Measurements from ENCODE around the gene FAM3B. TPM values are rescaled to one million over a fixed set of nuclear protein-coding genes. Genes with fewer than 3 reads are reported as not detected.

The FAM3B gene
- polyA plus RNA-seq, 10 donors: 0.24 to 0.58 (median 0.36) TPM

DNA sequence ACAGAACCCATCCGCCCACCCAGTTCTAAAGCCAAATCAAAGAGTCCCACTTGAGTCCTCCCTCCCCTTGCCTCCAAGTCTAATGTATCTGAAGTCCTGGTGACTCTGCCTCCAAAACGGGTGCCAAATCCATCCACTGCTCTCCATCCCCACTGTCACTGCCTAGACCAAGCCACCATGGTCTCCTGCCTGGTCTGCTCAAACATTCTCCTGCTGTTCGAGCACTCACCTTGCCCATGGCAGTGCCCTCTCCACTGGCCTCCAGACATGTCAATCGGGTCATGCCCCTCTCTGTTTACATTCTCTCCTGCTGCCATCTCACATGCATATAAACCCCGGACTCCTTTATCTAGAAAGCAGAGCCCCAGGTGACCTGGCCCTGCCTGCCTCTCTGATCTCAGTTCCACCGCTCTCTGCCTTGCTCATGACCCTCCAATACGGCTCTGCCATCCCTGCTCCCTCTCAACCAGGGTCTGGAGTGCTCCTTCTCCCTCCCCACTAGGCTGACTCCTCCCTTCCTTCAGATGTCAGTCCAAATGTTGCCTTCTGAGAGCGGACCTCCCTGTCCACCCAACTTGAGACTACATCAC lies 77.4 kb downstream of the FAM3B start:
- no peak for DNase-seq

DNA sequence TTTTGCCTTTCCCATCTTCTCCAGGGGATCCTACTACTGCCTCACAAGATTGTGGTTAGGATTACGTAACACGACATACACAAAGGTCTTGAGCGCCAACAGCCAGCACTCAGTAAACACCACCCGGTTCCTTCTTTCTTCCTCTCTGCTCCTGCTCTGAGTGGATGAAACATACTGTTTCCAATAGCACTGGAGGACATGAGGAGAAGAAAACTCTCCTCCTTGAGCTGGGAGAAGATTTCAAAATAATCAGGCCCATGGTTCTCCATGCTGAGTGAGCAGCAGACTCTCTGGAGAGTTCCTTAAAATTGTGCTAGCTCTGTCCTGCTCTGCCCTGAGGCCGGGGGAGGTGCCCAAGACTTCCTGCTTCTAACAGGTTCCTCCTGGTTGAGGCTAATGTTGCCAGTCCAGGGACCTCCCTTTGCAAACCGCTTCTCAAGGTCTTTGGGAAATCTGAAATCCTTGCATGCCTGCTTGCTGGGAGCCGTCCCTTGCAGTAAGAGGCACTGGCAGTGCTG lies 80.0 kb downstream of the FAM3B start:
- DNase-seq: peak in 2 of 3 donors; percentile 7 to 16

DNA sequence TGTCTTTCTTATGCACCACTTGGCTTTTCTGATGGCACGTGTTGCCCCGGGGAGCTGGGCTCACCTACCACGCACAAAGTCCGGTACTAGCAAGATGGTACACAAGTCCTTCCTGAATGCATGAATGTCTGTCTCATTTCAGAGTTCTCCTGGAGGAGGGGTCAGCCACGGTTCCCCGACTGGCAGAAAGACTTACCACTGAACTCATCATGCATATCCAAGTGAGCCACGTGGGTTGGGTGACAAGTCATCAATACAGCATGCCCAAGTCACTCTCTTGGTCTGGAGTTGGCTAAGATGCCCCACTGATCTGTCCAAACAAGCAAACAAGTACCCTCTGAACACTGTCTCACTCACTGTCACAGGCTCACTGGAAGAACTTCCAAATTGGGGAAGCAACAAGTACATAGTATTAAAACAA lies 80.9 kb downstream of the FAM3B start:
- DNase-seq: no peak

DNA sequence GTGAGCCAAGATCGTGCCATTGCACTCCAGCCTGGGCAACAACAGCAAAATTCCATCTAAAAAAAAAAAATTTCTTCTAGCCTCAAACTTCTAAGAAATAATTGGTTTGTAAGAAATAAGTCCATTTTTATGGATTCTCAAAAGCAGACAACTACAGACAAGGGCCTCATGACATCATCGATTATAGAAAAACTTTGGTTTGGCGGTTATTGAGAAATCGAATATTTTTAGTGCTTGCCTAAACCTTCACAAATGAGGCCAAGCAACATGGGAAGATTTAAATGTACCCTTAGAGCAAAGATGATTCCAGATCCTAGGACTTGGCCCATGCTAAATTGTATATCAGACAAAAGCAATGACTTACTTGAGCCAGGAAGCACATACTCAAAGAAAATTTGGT lies 81.7 kb downstream of the FAM3B start:
- DNase-seq: no peak

DNA sequence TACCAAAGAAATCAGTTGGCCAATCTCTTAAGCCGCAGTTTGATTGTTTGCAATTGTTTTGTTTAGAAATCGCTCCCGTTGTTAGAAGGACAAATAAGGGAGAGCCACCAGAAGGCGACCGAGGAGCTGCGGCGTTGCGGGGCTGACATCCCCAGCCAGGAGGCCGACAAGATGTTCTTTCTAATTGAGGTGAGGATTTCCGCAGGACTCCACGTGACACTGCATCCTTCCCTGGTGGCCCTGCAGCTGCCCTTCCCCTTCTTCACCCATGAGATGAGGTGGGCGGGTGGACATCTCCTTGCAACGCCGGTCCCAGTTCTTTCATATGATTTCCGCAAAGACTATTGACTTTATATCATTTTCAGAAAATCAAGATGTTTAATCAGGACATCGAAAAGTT lies 82.2 kb downstream of the FAM3B start:
- DNase-seq: no peak

DNA sequence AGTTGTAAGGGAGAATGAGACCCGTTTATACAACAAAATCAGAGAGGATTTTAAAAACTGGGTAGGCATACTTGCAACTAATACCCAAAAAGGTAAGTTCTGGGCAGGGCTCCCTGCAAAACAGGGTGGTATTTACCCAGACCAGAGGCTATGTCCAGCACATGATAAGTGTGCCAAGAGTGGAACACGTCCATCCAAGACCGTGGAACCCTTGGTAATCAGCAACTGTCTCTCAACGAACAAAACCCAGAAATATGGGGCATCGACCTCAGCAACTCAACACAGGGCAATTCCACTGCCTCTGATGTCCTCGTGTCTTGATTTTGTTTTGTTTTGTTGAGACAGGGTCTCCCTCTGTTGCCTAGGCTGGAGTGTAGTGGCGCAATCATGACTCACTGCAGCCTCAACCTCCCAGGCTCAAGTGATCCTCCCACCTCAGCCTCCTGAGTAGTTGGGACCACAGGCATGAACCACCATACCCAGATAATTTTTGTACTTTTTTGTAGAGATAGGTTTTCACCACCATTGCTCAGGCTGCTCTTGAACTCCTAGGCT lies 82.7 kb downstream of the FAM3B start:
- no peak for DNase-seq

DNA sequence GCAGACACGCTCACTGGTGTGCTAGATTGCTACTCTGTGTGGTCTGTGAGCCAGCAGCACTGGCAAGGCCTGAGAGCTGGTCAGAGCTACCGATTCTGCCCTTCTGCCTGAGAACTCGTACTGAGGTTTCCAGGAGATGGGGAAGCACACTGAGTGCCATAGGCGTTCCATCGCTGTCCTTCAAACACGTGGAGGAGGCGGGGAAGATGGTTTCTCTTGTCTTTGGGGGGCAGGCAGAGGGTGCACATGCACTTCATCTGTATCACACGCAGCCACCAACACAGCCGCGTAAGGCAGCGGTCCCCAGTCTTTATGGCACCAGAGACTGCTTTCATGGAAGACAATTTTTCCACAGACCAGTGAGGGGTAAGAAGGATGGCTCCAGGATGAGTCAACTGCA lies 85.6 kb downstream of the FAM3B start:
- DNase-seq: no peak

DNA sequence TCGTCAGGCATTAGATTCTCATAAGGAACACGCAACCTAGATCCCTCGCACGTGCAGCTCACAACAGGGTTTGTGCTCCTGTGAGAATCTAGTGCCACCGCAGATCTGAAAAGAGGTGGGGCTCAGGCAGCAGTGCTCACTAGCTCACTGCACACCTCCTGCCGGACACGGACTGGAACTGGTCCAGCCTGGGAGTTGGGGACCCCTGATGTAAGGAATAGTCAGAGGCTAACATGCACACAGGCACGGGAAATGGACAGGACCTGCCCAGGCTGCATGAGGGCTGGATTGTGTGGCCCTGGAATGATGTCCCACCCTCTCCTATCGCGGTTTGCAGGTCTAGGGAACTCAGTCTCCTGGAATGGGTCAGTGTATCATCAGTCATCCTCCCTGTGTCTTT lies 86.2 kb downstream of the FAM3B start:
- DNase-seq: no peak

DNA sequence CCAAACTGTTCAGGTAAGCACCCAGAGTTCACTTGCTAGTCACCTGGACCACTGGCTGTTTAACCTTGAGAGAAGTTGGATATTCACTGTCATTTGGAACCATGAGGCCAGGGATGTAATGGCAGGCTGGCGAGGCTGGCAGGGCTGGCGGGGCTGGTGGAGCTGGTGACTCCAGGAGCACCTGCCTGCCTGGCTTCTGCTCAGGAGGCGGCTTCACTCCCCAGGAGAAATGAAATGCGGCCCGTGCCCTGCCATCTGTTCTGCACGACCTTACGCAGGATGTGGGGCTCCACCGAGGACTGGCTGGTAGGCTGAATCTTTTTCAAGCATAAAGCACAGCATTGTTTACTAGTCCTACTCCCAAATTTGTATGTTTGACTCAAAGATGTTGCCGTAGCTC lies 86.7 kb downstream of the FAM3B start:
- DNase-seq: no peak

DNA sequence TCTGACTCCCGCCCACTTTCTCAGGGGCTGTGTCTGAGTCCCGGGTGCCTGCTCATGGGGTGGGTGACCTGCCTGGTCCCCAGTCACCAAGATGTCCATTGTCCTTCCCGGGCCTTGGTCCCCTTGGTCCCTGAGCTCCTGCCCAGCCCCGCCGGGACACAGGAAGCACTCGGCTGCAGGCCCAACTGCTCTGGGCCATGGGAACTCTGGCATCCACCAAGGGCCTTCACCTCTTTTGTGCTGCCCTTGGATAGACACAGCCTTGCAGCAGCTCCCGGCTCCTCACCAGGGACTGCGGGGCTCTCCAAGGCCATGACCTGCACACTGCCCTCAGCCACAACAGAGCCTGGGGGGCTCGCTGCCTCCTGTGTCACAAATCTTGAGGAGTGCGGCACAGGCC lies 87.4 kb downstream of the FAM3B start:
- DNase-seq: no peak

DNA sequence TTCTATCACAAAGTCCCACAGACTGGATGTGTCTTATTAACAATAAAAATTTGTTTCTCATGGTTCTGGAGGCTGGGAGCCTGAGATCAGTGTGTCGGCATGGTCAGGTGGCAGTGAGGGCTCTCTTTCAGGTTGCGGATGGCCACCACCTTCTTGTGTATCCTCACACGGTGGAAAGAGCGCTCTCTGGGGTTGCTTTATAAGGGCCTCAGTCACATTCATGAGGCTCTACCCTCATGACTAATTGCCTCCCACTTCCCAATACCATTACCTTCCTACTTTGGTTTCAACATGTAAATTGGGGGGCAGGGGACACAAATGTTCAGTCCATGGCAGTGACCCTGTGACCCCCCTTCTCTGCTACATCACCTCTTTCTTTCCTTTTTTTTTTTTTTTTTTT lies 88.7 kb downstream of the FAM3B start:
- DNase-seq: no peak

DNA sequence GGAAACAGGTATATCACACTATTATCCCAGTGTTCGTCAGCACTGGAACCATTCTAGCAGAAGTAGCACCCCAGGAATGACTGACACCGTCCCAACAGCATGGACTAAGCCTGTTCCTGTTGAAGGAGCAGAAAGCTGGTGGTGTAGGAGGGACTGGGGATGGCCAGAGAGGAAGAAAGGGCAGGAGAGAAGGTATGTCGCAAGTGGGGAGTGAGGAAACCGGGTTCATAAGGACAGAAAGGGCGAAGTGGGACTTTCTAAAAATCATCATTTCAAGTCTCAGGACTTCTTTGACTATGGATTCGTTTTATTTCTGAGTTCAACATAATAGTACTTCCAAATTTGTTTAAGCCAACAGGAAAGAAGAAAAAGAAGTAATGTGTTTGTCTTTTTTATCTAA lies 89.7 kb downstream of the FAM3B start:
- DNase-seq: no peak

Other genes with a start within 250 kb of the FAM3B start
- 10 to 100 TPM; 33.6 to 56.4 (median 39.8) TPM for gene BACE2, start 148.6 kb upstream of the FAM3B start, polyA plus RNA-seq (ENCODE audit: insufficient read length in 10 of 10)
- 1 to 10 TPM; 1.1 to 3.9 (median 1.7) TPM for gene MX2, start 45.2 kb downstream of the FAM3B start, polyA plus RNA-seq (ENCODE audit: insufficient read length in 10 of 10)
- gene MX1, start 109.4 kb downstream of the FAM3B start, polyA plus RNA-seq (ENCODE audit: insufficient read length in 10 of 10): 1 to 10 TPM; 1.9 to 6.1 (median 4.0) TPM
- under 1 TPM in 3 of 10 donors, not detected in 7; 0.18 to 0.87 (median 0.25) TPM for gene TMPRSS2, start 191.4 kb downstream of the FAM3B start, polyA plus RNA-seq (ENCODE audit: insufficient read length in 10 of 10)